ENCODE results near the gene PNO1.

PNO1 gene

DNA sequence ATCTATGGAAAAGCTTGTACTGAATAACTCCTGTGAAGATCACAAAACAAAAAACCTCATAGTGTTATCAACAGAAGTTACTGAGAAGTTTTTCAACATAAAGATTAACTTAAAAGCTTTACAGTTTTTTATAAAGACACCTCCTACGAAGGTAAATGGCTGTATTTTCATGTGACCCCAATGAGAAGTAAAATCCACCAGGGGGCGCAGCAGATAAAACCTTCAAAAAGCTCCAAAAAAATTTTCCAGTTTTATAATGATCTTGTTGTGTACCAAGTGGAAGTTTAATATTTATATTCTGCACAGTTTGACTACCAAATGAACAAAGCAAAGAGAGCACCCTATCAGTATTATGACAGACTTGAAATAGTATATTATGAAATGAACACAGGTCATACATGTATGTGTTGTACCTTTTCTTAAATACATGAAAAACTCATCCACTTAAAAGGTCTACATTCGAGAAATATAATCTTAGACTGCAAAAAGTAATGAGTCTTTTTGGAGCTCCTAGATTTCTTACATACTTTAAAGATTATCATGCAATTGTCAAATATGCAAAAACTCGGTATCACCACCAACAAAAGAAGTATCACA is 38.5 kb downstream of the PNO1 start:
- peak; percentile 45 for DNase-seq

DNA sequence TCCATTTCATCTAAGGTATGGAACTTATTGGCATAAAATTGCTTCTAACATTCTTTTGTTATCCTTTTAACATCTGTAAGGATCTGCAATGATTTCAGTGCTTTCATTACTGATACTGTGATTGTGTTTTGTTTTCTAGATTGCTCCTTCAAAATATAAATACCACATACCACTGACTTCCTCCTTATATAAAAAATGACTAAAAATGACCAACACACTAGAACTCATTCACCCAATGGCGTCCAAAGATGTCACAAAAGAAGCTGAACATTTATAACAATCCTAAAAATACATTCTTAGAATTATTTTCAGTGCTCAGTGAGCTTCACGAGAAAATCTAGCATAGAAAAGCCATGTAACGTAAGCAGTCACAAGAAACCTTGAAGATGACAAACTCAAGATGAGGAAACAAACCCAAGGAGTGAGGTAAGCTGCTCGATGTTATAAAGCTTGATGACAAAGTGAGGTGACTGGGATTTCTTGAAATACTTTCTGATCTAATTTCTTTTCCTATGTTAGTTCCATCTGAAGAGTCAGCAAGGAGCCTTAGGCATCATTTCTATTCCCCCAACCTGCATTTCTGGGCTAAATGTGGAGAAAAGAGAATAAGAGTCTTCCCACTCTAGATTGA is 42.6 kb downstream of the PNO1 start:
- no peak for DNase-seq

- peak; percentile 90 for DNase-seq
Observed at GRCh38 chr2:68203587-68203986, 45.9 kb downstream of the PNO1 start.

DNA sequence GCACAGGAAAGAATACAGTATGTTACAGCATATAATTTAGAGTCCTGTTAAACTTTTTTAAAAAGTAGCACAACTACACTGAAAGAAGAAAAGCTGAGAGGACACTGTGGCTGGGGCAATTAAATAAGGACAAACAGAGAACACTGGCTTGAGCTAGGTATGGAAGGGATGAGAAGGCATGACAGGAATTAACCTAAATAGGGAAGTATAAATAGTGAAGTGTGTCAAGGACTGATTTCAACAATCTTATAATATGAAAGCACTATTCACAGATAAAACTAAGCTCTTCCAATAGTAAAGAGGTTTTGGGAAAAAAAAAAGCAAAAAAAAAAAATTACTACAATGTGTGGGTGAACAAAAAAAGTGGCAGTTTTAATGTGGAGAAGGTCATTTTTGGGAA is 49.1 kb downstream of the PNO1 start:
- no peak for DNase-seq

- DNase-seq: no peak
Observed at GRCh38 chr2:68214381-68214780, 56.7 kb downstream of the PNO1 start.

DNA sequence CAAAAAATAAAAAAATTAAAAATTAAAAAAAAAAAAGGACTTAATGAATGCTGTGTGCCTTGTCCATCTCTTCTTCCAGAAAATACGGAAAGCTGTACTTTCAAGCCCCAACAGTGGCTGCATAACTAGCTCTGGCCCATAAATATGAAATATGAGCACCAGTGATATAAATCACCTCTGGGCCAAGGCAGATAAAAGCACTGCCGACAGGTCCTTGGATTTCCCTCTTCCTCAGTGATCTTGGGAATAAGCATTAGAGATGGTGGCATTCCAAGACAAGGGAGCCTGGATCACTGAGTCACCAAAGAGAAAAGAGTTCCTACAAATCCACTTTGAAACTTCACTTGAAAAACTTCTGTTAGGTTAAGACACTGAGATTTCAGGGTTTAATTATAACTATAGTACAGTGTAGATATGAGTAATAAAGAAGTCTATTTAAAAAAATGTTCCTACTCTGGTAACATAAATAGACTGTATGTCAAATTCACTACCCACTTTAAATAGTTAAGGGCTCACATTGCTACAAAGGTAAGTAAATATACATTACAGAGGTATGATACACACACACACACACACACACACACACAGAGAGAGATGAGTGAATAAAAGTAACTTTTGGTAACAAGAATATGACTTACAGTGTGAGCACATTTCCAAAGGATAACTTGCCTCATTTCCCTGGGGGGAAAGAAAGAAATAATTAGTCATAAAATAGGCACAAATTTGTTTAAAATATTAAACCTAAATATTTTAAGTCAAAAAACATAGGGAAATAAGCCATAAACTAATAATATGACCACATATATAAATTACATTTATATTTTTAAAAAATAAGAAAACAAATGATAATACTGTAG is 59.0 kb downstream of the PNO1 start:
- no peak for DNase-seq

DNA sequence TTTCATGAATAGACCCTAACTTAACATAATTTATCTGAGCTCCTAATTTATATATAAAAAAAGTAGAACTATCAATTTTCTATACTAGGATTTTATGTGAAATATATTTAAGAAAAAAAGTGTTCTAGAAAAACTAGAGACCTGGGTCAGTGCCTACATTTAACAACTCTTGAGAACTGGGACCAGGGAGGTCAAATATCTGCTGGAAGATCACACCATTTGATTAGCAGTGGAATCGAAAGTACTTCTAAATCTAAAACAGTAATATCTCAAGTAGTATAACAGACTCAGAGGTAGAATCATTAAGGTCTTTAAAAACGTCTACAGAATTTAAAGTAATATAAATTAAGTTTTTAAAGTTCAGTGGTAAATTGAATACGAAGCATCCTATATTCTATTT is 60.0 kb downstream of the PNO1 start:
- DNase-seq: no peak

DNA sequence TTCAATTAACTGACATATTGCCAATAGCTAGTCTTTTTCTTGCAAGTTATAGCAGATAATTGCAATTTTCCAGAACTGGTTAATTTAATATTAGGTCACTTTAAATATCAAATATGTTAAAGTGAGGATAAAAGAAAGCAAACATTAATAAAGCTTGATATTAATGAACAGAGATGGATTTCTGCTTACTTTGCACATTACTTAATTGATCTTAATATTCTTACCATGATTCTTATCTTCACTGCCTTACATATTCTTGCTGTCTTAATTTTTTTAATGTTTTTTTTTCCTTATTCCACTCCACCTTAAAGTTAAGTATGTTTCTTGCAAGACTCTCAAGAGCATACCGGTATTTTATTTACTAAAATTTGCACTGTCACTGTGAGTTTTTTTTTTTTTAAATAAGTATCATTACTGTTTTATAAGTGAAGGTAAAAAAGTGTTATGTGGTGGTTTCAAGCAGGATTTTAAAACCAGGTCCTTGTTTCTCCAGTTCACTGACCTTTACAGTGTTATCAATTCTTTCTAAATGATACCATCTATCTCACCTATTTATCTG is 60.7 kb downstream of the PNO1 start:
- DNase-seq: no peak

DNA sequence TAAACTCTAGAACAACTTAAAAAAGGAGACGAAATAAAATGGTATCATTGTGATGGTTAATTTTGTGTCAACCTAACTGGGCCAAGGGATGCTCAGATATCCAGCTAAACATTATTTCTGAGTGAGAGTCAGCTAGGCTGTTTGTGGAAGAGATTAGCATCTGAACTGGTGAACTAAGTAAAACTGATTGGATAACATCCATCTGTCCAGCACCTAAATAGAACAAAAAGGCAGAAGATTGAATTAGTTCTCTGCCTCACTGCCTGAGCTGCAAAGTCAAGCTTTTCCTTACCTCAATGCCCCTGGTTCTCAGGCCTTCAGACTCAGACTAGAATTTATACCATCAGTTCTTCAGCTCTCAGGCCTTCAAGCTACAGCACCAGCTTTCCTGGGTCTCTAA is 64.6 kb downstream of the PNO1 start:
- no peak for DNase-seq

DNA sequence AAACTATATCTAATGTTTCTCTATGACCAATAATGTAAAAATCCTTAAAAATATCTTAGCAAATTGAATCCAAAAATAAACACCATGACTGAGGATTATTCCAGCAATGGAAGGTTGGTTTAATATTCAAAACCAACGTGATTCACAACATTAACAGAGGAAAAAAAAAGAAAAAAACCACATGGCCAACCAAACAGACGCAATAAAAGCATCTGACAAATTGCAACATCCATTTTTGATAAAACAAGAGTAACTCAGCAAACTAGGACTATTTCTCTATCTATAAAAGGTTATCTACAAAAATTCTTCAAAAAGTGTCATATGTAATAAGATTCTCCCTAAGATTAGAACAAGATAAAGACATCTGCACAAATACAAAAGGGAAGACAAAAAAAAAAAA is 65.7 kb downstream of the PNO1 start:
- no peak for DNase-seq

DNA sequence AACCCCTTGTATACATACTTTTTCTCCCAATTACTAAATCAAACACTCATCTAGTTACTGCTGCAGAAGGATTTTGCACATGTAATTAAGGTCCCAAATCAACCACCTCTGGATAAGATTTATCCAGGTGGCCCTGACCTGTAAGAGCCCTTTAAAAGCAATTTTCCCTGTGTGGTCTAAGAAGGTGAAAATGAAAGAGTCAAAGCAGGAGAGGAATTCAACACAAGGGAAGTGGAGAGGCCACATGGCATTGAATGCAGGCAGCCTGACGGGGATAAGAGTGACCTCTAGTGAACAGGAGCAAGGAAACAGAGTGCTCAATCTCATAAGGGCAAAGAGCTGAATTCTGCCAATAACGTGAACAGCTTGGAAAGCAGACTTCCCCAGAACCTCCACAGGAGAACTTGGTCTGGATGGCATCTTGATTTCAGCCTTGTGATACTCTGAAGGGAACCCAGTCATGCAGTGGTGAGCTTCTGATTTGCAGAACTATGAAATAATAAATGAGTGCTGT is 67.5 kb downstream of the PNO1 start:
- DNase-seq: peak; percentile 30

All from activated CD4-positive, alpha-beta T cell treated with anti-CD3 and anti-CD28 coated beads, Interleukin-2, amount 50 U/mL, for 16 hours (primary cell).